ENCODE data around the gene NXN. TPM values are rescaled to one million over a fixed set of nuclear protein-coding genes. Genes with fewer than 3 reads are reported as not detected.

The NXN gene
- total RNA-seq, 1 donor from 2014 or later, result 177 TPM

- Mint-ChIP-seq H3K4me3 (ENCODE audit: unreplicated experiment) (no peak overlapping the region), H3K27ac (ENCODE audit: unreplicated experiment) (no peak overlapping the region), H3K9me3 (ENCODE audit: unreplicated experiment) (peaks cover 7% of the 10 kb centered on the region), H3K27me3 (ENCODE audit: unreplicated experiment) (peaks cover 7% of the 10 kb centered on the region), H3K4me1 (ENCODE audit: low read depth, unreplicated experiment) (peaks cover 1% of the 10 kb centered on the region), H3K36me3 (ENCODE audit: unreplicated experiment) (no peaks in the 10 kb centered on the region)
- no peak for DNase-seq
- TF ChIP-seq, protein P1, sequence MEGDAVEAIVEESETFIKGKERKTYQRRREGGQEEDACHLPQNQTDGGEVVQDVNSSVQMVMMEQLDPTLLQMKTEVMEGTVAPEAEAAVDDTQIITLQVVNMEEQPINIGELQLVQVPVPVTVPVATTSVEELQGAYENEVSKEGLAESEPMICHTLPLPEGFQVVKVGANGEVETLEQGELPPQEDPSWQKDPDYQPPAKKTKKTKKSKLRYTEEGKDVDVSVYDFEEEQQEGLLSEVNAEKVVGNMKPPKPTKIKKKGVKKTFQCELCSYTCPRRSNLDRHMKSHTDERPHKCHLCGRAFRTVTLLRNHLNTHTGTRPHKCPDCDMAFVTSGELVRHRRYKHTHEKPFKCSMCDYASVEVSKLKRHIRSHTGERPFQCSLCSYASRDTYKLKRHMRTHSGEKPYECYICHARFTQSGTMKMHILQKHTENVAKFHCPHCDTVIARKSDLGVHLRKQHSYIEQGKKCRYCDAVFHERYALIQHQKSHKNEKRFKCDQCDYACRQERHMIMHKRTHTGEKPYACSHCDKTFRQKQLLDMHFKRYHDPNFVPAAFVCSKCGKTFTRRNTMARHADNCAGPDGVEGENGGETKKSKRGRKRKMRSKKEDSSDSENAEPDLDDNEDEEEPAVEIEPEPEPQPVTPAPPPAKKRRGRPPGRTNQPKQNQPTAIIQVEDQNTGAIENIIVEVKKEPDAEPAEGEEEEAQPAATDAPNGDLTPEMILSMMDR (IDR thresholded peaks at IDR 0.05; ENCODE audit: partially characterized antibody, unreplicated experiment), result no peak
These were observed 34.1 kb upstream of the NXN start for GRCh38 chr17:1013729-1014090.

DNA sequence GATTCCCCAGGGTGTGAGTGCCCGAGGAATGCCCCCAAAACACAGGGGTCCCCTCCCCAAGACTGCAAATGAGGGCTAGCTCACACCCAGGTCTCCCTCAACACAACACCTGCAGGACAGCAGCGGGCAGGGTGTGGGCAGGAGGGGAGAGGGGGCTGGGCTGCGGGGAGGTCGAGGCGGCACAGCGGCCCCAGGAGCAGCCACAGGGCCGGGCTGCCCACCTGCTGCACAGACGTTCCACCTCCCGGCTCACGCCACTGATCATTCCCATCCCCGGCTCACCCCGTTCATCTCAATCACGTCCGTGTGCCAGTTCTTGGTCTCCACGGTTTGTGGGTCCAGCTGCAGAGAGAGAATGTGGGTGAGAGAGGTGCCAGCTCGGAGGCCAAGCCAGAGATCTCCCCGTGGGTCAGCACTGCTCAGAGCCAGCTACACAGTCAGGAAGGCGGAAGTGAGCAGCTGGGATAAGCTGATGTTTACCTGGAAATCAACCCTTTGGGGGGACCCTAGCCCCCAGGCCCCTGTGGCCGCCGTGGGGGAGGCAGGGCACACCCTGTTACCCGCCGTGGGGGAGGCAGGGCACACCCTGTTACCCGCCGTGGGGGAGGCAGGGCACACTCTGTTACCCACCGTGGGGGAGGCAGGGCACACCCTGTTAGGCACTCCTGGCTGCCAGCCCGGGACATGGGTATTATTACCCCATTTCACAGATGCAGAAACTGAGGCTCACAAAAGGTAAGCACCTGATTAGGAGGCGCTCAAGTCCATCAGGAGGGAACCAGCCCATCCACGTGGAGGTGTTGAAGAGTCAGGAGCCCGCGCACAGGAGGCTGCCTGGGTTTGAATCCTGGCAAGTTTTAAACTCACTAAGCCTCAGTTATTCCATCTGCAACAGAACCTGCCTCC is 33.5 kb upstream of the NXN start:
- H3K27ac Mint-ChIP-seq (ENCODE audit: unreplicated experiment), result no peak overlapping the region
- peaks cover 7% of the 10 kb centered on the region for H3K27me3 Mint-ChIP-seq (ENCODE audit: unreplicated experiment)
- H3K9me3 Mint-ChIP-seq (ENCODE audit: unreplicated experiment), result peaks cover 7% of the 10 kb centered on the region
- no peak overlapping the region for H3K4me3 Mint-ChIP-seq (ENCODE audit: unreplicated experiment)
- TF ChIP-seq, protein P1 (IDR thresholded peaks at IDR 0.05; ENCODE audit: partially characterized antibody, unreplicated experiment), result no peak
- DNase-seq, result no peak
- peaks cover 1% of the 10 kb centered on the region for H3K4me1 Mint-ChIP-seq (ENCODE audit: low read depth, unreplicated experiment)
- no peaks in the 10 kb centered on the region for H3K36me3 Mint-ChIP-seq (ENCODE audit: unreplicated experiment)

DNA sequence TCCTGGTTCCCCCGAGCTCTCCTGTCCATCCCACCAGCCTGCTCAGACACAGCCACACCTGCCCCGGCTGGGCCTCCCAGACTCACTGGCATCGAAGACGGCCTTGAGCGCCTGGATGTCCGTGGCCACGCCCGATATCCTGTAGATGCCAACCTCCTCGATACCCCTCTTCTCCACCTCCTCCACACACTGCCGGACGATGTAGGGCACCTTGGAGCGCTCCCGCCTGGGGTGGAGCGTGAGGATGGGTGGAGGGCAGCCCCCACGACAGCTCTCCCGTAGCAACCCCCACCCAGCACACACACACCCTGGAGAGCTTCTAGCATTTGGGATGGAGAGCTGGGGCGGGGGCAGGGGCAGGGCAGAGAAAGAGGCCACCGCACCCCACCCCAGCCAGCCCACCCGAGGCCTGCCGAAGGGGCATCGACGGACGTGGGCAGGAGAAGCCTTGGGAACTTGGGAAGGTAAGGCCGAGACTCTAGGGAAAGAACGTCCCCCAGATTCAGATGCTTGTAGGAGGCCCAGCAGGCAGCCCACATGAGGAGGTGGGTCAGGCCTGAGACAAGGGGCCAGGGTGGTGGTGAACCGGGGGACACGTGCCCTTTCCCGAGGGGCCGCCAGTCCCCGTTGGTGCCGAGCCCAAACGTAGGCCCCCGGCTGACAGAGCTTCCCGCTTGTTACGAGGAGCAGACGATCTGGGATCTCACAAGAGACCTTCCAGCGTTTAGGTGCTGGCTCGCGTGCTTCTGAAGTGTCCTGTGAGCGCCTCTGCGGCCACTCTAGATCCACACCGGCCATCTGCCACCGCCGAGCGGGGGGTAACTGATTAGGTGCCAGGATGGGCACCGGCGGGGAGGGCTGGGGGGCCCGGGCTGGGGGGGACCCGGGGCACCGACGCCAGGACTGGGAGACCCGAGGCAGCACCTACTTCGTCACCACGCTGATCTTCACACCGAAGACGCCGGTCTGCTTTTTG is 32.5 kb upstream of the NXN start:
- Mint-ChIP-seq H3K9me3 (ENCODE audit: unreplicated experiment) (peaks cover 7% of the 10 kb centered on the region), H3K4me1 (ENCODE audit: low read depth, unreplicated experiment) (peaks cover 1% of the 10 kb centered on the region), H3K36me3 (ENCODE audit: unreplicated experiment) (no peaks in the 10 kb centered on the region), H3K27me3 (ENCODE audit: unreplicated experiment) (peaks cover 7% of the 10 kb centered on the region), H3K4me3 (ENCODE audit: unreplicated experiment) (no peak overlapping the region), H3K27ac (ENCODE audit: unreplicated experiment) (no peak overlapping the region)
- no peak for DNase-seq
- TF ChIP-seq, protein P1 (IDR thresholded peaks at IDR 0.05; ENCODE audit: partially characterized antibody, unreplicated experiment), result no peak

- no peak for DNase-seq
- peaks cover 7% of the 10 kb centered on the region for H3K27me3 Mint-ChIP-seq (ENCODE audit: unreplicated experiment)
- H3K4me1 Mint-ChIP-seq (ENCODE audit: low read depth, unreplicated experiment), result peaks cover 1% of the 10 kb centered on the region
- no peaks in the 10 kb centered on the region for H3K36me3 Mint-ChIP-seq (ENCODE audit: unreplicated experiment)
- H3K9me3 Mint-ChIP-seq (ENCODE audit: unreplicated experiment), result peaks cover 7% of the 10 kb centered on the region
- TF ChIP-seq, protein P1 (IDR thresholded peaks at IDR 0.05; ENCODE audit: partially characterized antibody, unreplicated experiment), result no peak
- no peak overlapping the region for H3K27ac Mint-ChIP-seq (ENCODE audit: unreplicated experiment)
- no peak overlapping the region for H3K4me3 Mint-ChIP-seq (ENCODE audit: unreplicated experiment)
These were observed 31.6 kb upstream of the NXN start for GRCh38 chr17:1011138-1011537.

Measured in glutamatergic neuron (in vitro differentiated cells).